SK-N-SH treated with all-trans-retinoic acid at 6 μM for 48 hours (cell line): ENCODE results near the gene SOX13.
A peak's percentile ranks its signal among the peaks of the same experiment; 100 is the strongest.

Source experiments
- ATAC-seq: fragments of 200-7000 bp; cut with Tn5 transposase; 3 replicates; pipeline ENCODE4 v1.9.1; 2020; ENCODE audit warnings: mild to moderate bottlenecking, moderate library complexity
- ARNTL ChIP-seq: fragments of 450-650 bp; formaldehyde crosslinking; IDR thresholded peaks from 2 replicates; pipeline ENCODE4 v1.5.0; 2020; ENCODE audit warnings: low read depth, mild to moderate bottlenecking, moderate library complexity, borderline replicate concordance
- BACH2 ChIP-seq: fragments of 250-450 bp; sonication (Bioruptor Pico); IDR thresholded peaks from 2 replicates; pipeline ENCODE4 v1.9.0; 2021; ENCODE audit warnings: mild to moderate bottlenecking, borderline replicate concordance
- CSDC2 ChIP-seq: fragments of 250-450 bp; sonication (Bioruptor Pico); IDR thresholded peaks from 2 replicates; pipeline ENCODE4 v1.5.0; 2020; ENCODE audit warnings: mild to moderate bottlenecking, moderate library complexity
- ESRRG ChIP-seq: fragments of 250-450 bp; sonication (Bioruptor Pico); IDR thresholded peaks from 2 replicates; pipeline ENCODE4 v1.6.1; 2021; ENCODE audit warnings: mild to moderate bottlenecking
- GLIS3 ChIP-seq: fragments of 250-450 bp; sonication (Bioruptor Pico); IDR thresholded peaks from 2 replicates; pipeline ENCODE4 v1.5.0; 2020; ENCODE audit warnings: mild to moderate bottlenecking, moderate library complexity
- ISL1 ChIP-seq: fragments of 250-450 bp; sonication (Bioruptor Pico); IDR thresholded peaks from 2 replicates; pipeline ENCODE4 v2.1.2; 2022; ENCODE audit warnings: mild to moderate bottlenecking, moderate library complexity
- RARB ChIP-seq: fragments of 250-450 bp; sonication (Bioruptor Pico); IDR thresholded peaks from 2 replicates; pipeline ENCODE4 v1.8.0; 2021; ENCODE audit warnings: mild to moderate bottlenecking, moderate library complexity
- SNAI2 ChIP-seq: fragments of 250-450 bp; sonication (Bioruptor Pico); IDR thresholded peaks from 2 replicates; pipeline ENCODE4 v1.5.0; 2020; ENCODE audit warnings: mild to moderate bottlenecking, moderate library complexity
- TCF4 ChIP-seq: fragments of 250-450 bp; sonication (Bioruptor Pico); IDR thresholded peaks from 2 replicates; pipeline ENCODE4 v1.8.0; 2021; ENCODE audit warnings: mild to moderate bottlenecking, moderate library complexity, borderline replicate concordance
- ZC3H10 ChIP-seq: fragments of 250-450 bp; sonication (Bioruptor Pico); IDR thresholded peaks from 2 replicates; pipeline ENCODE4 v1.5.1; 2021; ENCODE audit warnings: mild to moderate bottlenecking, moderate library complexity
- ZFP3 ChIP-seq: fragments of 250-450 bp; sonication (Bioruptor Pico); IDR thresholded peaks from 2 replicates; pipeline ENCODE4 v1.5.0; 2020; ENCODE audit warnings: mild to moderate bottlenecking, moderate library complexity
- ZFP30 ChIP-seq: fragments of 450-650 bp; formaldehyde crosslinking; IDR thresholded peaks from 2 replicates; pipeline ENCODE4 v1.5.0; 2022; ENCODE audit warnings: mild to moderate bottlenecking, moderate library complexity
- ZNF70 ChIP-seq: fragments of 450-650 bp; formaldehyde crosslinking; IDR thresholded peaks from 2 replicates; pipeline ENCODE4 v1.5.0; 2020; ENCODE audit warnings: mild to moderate bottlenecking, moderate library complexity
- ZNF8 ChIP-seq: fragments of 450-650 bp; formaldehyde crosslinking; IDR thresholded peaks from 2 replicates; pipeline ENCODE4 v1.5.0; 2020; ENCODE audit warnings: mild to moderate bottlenecking, moderate library complexity
- TF ChIP-seq, protein P1 (sequence below): fragments of 250-450 bp; sonication (Bioruptor Pico); IDR thresholded peaks from 2 replicates; pipeline ENCODE4 v1.8.0; 2020; ENCODE audit warnings: mild to moderate bottlenecking, moderate library complexity, borderline replicate concordance
- TF ChIP-seq, protein P2 (sequence below): fragments of 250-450 bp; sonication (Bioruptor Pico); IDR thresholded peaks from 2 replicates; pipeline ENCODE4 v1.5.0; 2020; ENCODE audit warnings: mild to moderate bottlenecking, moderate library complexity
- TF ChIP-seq, protein P3 (sequence below): fragments of 250-450 bp; sonication (Bioruptor Pico); IDR thresholded peaks from 2 replicates; pipeline ENCODE4 v1.5.1; 2021; ENCODE audit warnings: mild to moderate bottlenecking, moderate library complexity

Gene SOX13

DNA sequence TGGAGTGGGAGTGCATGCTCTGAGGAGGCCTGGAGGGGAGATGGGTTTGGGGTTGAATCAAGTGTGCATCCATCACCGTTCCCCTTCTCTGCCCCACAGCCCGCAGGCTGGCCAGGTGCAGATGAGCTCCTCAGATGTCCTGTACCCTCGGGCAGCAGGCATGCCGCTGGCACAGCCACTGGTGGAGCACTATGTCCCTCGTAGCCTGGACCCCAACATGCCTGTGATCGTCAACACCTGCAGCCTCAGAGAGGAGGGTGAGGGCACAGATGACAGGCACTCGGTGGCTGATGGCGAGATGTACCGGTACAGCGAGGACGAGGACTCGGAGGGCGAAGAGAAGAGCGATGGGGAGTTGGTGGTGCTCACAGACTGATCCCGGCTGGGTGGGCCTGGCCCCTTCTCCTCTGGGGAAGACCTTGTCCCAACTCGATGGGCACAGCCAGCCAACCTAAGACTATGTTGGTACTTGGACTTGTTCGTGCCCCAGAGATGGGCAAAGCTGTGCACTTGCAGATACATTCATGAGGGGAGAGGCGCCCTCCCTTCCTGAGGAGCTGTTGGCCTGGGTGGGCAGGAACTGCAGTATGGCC lies 52.9 kb downstream of the SOX13 start:
- ATAC-seq: no peak

DNA sequence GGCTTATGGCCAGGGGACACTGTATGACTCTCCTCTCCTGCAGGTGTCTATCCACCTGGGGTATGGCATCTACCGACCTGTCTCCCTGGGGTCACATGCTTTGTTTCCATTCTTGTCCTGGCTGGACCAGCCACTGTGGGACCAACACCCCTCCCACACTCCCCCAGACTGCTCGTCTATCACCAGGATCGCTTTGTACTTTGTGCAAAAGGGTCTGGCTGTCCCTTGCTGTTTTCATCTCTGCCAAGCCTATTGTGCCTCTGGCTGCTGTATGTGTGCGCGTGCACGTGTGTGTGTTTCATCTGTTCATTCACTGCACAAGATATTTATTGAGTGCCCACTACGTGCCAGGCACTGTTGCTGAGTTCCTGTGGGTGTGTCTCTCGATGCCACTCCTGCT lies 53.5 kb downstream of the SOX13 start:
- ATAC-seq: no peak
- TF ChIP-seq ZFP3 (no peak), GLIS3 (CRISPR knock-in tag) (no peak), ZNF70 (CRISPR knock-in tag) (no peak), RARB (CRISPR knock-in tag) (no peak), BACH2 (CRISPR knock-in tag) (no peak), ARNTL (CRISPR knock-in tag) (no peak), ESRRG (CRISPR knock-in tag) (no peak), TCF4 (CRISPR knock-in tag) (no peak), ZC3H10 (CRISPR knock-in tag) (no peak), ZNF8 (no peak), CSDC2 (CRISPR knock-in tag) (no peak), SNAI2 (CRISPR knock-in tag) (no peak)
- TF ChIP-seq, protein P1, sequence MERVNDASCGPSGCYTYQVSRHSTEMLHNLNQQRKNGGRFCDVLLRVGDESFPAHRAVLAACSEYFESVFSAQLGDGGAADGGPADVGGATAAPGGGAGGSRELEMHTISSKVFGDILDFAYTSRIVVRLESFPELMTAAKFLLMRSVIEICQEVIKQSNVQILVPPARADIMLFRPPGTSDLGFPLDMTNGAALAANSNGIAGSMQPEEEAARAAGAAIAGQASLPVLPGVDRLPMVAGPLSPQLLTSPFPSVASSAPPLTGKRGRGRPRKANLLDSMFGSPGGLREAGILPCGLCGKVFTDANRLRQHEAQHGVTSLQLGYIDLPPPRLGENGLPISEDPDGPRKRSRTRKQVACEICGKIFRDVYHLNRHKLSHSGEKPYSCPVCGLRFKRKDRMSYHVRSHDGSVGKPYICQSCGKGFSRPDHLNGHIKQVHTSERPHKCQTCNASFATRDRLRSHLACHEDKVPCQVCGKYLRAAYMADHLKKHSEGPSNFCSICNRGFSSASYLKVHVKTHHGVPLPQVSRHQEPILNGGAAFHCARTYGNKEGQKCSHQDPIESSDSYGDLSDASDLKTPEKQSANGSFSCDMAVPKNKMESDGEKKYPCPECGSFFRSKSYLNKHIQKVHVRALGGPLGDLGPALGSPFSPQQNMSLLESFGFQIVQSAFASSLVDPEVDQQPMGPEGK (CRISPR knock-in tag): no peak
- TF ChIP-seq, all 23 proteins: peak for 0

More for the DNA sequence above, 52.9 kb downstream of the SOX13 start:
- TF ChIP-seq ZNF70 (CRISPR knock-in tag): no peak

DNA sequence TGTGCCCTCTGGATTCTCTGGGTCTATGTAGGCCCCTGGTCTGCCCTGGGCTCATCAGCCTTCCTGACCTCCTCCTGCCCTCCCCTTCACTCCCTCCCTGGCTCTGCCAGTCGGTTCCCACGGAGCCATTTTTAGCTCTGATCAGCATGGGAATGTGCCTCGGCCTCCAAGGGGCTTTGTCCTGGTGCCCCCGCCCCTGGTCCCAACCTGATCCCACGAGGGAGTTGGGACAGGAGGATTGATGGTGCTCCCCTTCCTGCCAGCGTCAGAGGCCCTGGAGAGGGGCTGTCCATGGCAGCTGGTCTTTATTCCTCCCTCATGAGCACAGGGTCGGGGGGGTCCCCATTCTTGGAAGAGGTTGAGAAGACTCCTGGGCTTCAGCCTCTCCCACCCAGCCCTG lies 54.0 kb downstream of the SOX13 start:
- TF ChIP-seq, protein P1 (CRISPR knock-in tag): no peak
- no peak for TF ChIP-seq GLIS3 (CRISPR knock-in tag)
- TF ChIP-seq, protein P2, sequence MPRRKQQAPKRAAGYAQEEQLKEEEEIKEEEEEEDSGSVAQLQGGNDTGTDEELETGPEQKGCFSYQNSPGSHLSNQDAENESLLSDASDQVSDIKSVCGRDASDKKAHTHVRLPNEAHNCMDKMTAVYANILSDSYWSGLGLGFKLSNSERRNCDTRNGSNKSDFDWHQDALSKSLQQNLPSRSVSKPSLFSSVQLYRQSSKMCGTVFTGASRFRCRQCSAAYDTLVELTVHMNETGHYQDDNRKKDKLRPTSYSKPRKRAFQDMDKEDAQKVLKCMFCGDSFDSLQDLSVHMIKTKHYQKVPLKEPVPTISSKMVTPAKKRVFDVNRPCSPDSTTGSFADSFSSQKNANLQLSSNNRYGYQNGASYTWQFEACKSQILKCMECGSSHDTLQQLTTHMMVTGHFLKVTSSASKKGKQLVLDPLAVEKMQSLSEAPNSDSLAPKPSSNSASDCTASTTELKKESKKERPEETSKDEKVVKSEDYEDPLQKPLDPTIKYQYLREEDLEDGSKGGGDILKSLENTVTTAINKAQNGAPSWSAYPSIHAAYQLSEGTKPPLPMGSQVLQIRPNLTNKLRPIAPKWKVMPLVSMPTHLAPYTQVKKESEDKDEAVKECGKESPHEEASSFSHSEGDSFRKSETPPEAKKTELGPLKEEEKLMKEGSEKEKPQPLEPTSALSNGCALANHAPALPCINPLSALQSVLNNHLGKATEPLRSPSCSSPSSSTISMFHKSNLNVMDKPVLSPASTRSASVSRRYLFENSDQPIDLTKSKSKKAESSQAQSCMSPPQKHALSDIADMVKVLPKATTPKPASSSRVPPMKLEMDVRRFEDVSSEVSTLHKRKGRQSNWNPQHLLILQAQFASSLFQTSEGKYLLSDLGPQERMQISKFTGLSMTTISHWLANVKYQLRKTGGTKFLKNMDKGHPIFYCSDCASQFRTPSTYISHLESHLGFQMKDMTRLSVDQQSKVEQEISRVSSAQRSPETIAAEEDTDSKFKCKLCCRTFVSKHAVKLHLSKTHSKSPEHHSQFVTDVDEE (CRISPR knock-in tag): no peak
- TF ChIP-seq ISL1: no peak
- TF ChIP-seq ZFP3: no peak
- no peak for TF ChIP-seq ESRRG (CRISPR knock-in tag)
- ATAC-seq: no peak

DNA sequence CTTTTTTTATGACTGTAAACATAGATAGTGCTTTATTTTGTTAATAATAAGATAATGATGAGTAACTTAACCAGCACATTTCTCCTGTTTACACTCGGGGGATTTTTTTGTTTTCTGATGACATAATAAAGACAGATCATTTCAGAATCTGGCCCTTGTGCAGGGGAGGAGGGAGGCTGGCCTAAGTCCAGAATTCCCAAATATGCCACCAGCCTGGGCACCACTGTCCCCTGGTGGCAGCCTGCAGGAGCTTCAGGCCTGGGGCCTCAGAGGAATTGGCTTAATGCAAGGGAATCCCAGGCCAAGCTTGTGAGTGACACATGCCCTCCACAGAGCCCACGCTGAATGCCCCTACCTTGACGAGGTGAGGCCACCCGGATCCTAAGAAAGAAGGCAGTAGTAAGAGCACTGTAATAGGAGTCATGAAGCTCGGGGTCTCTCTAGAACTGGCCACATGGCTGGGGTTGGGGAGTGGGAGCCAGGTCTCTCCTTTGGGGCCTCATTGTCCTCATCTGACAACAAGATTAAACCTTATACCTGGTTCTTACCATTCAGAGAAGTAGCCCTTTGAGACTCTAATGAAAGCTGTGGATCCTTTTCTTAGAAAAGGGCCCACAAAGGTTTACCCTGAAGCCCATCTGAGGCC lies 54.8 kb downstream of the SOX13 start:
- TF ChIP-seq ISL1 (no peak), RARB (CRISPR knock-in tag) (no peak), GLIS3 (CRISPR knock-in tag) (no peak), ZNF70 (CRISPR knock-in tag) (no peak), ZFP30 (no peak), ARNTL (CRISPR knock-in tag) (no peak), SNAI2 (CRISPR knock-in tag) (no peak), ZNF8 (no peak), CSDC2 (CRISPR knock-in tag) (no peak)
- ATAC-seq: peak; percentile 45

DNA sequence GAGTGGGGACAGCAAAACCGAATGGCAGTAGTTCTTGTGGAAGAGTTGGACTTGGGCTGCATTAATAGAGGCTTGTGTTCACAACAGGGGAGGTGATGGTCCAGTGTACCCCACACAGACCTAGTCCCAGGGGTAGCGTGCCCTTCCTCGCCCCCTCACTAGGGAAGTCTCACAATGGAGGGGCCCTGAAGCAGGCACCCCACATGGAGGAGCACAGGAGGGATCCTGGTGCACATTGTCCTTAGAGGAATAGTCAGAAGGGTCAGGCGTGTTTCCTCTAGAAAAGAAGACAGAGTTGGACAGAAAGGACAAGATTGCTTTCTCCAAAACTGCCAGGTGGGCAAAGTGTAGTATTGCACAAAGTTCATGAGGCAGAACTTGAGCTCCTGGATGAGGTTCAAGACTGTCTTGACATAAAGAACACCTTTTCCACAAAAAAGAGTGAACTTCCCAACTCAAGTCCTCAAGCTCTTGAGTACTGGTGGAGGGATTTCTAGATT lies 55.6 kb downstream of the SOX13 start:
- TF ChIP-seq ISL1 (no peak), ZNF8 (no peak), GLIS3 (CRISPR knock-in tag) (no peak), CSDC2 (CRISPR knock-in tag) (no peak), ZNF70 (CRISPR knock-in tag) (peak; percentile 89)
- TF ChIP-seq, protein P2 (CRISPR knock-in tag): no peak
- TF ChIP-seq, protein P3, sequence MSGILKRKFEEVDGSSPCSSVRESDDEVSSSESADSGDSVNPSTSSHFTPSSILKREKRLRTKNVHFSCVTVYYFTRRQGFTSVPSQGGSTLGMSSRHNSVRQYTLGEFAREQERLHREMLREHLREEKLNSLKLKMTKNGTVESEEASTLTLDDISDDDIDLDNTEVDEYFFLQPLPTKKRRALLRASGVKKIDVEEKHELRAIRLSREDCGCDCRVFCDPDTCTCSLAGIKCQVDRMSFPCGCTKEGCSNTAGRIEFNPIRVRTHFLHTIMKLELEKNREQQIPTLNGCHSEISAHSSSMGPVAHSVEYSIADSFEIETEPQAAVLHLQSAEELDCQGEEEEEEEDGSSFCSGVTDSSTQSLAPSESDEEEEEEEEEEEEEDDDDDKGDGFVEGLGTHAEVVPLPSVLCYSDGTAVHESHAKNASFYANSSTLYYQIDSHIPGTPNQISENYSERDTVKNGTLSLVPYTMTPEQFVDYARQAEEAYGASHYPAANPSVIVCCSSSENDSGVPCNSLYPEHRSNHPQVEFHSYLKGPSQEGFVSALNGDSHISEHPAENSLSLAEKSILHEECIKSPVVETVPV: no peak

More for the DNA sequence above, 55.6 kb downstream of the SOX13 start:
- ATAC-seq: no peak; the same call in 2 of the 3 replicates
